NCI-H345 (cell line): ENCODE data around the gene GAPVD1.
"Not testable (repeated sequence)": the region's sequence is repeated elsewhere in the genome, so short reads cannot be mapped to it uniquely, and the experiment has no call there.

Experiments
- DNase-seq: peaks from one replicate; lab custom pipeline; 2025; lab: John Stamatoyannopoulos, UW

The GAPVD1 gene

DNA sequence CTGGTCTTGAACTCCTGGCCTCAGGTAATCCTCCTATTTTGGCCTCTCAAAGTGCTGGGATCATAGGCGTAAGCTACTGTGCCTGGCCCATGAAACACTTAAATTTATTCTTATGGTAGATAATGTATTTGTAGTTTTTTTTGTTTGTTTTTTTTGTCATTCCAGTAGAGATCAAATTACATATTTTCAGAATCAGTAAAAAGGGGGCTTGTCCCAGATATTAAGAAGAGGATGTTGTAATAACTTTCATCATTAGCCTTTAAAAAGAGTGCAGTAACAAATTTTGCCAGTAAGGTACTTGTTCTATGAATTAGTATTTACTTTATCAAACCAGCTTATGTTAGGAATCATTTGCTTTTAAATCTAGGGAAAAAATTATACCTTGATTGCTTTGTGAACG lies 42.6 kb downstream of the GAPVD1 start:
- no peak for DNase-seq

DNA sequence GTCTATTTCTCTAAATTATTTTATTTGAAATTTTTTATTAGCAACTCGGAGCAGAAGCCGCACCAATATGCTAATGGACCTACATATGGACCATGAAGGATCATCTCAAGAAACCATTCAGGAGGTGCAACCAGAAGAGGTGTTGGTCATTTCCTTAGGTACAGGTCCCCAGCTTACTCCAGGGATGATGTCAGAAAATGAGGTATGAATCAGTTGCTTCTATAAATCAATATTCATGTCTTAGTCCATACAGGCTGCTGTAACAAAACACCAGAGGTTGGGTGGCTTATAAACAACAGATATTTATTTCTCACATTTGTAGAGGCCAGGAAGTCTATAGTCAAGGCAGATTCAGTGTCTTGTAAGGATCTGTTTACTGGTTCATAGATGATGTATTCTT lies 50.8 kb downstream of the GAPVD1 start:
- DNase-seq = no peak

DNA sequence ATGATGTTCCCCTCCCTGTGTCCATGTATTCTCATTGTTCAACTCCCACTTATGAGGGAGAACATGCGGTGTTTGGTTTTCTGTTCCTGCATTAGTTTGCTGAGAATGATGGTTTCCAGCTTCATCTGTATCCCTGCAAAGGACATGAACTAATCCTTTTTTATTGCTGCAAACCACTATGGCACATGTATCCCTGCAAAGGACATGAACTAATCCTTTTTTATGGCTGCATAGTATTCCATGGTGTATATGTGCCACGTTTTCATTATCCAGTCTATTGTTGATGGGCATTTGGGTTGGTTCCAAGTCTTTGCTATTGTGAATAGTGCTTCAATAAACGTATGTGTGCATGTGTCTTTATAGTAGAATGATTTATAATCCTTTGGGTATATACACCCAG lies 54.7 kb downstream of the GAPVD1 start:
- DNase-seq = not testable (repeated sequence)

DNA sequence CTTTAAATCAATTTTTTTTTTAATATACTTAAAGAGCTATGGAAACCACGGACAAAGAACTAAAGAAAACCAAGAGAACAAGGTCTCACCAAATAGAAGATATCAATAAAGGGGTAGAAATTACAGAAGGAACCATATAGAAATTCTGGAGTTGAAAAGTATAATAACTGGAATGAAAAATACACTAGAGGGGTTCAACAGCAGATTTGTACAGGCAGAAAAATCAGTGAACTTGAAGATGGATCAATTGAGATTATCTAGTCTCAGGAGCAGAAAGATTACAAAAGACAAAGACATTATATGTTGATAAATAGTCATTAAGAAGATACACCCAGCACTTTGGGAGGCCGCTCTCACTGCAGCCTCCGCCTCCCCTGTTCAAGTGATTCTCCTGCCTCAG lies 56.1 kb downstream of the GAPVD1 start:
- no peak for DNase-seq

DNA sequence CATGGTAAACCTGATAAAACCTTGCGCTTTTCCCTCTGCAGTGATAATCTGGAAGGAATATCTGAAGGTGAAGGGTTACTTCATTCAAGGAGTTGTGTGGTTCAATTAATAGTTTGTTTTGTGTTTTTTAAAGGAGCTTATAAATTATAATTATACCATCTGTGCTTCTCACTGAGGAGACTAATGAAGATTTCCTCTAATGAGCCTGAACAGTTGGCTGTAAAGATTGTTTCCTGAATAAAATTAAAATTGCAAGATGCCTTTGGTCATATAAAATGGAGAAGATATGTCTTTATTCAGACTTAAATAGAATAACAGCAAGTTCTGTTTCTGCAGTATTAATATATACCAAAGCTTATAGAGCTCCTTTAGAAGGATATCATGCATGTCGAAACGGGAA lies 59.9 kb downstream of the GAPVD1 start:
- DNase-seq = no peak

DNA sequence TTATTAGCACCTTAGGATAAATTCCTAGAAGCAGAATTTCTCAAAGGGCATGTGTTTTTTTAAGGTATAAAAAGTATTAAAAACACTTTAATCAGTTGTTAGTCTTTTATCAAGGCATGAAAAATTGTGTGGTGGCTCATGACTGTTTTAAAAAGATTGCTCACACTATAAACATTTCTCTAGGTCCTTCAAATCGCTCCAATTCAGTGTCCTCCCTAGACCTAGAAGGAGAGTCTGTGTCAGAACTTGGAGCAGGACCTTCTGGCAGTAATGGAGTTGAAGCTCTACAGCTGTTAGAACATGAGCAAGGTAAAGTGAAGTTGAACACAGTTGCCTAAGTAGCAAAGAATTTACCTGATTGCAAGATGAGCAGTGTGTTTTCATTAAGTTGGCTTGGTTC lies 62.0 kb downstream of the GAPVD1 start:
- DNase-seq = no peak

DNA sequence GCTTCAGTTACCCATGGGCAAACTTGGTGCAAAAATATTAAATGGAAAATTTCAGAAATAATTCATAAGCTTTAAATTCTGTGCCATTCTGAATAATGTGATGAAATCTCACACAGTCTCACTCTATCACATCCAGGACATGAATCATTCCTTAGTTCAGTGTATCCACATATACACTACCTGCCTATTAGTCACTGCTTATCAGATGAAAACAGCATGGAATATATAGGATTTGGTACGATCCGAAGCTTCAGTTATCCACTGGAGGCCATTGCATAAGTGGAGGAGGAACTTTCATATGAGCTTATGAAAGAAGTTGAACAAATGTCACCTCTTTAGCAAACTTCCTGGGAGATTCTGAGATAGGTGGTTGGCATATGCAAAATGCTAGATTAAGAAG lies 64.2 kb downstream of the GAPVD1 start:
- DNase-seq = no peak

DNA sequence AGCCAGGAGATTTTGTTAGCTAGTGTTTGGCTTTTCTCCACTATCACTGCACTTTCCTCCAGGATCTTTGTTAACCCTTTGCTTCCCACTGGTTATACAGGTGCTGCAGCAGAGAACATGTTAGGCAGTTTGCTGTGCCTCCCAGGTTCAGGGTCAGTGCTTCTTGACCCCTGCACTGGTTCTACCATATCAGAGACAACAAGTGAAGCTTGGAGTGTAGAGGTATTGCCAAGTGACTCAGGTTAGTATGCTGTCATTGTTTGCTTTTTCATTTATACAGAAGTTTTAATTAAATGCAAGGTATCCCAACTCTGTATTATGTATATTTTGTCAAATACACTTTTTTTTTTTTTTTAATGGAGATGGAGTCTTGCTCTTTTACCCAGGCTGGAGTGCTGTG lies 68.4 kb downstream of the GAPVD1 start:
- no peak for DNase-seq

DNA sequence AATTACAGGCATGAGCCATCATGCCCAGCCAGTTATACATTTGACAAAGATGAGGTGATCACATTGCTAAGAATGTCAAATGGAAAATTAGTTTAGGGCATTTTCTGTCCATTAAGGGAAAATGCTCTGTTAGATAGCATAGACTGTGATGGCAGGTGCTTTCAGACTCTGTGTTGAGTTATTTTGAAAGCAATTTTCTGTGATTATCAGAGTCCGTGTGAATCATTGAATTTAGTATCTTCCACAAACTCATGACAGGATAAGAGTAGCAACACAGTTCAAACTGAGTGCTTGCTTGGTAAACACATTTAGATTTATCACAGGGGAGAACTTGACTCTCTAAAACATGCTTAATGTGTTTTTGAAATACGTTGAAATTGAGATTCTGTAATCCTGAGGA lies 69.0 kb downstream of the GAPVD1 start:
- no peak for DNase-seq

DNA sequence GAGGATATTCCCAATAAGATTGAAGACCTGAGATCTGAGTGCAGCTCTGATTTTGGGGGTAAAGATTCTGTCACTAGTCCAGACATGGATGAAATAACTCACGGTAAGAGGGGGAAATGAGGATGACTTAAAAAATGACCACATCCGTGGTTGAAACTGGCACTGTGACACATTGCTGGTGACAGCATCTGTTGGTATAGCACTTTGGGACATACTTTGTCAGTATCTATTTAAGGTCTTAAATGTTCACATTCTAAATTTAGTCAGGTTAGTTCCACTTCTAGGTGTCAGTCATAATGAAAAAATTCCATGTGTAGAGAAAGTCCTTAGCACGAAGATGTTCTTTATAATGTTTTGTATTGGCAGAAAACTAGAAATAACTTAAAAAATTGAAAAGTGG lies 70.9 kb downstream of the GAPVD1 start:
- no peak for DNase-seq

DNA sequence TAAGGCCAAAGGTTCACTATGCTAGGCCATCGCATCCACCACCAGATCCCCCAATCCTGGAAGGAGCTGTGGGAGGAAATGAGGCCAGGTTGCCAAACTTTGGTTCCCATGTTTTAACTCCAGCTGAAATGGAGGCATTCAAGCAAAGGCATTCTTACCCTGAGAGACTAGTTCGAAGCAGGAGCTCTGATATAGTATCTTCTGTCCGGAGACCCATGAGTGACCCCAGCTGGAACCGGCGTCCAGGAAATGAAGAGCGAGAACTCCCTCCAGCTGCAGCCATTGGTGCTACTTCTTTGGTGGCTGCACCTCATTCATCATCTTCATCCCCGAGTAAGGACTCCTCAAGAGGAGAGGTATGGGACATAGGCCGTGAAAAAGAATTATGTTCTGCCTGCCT lies 75.6 kb downstream of the GAPVD1 start:
- no peak for DNase-seq

DNA sequence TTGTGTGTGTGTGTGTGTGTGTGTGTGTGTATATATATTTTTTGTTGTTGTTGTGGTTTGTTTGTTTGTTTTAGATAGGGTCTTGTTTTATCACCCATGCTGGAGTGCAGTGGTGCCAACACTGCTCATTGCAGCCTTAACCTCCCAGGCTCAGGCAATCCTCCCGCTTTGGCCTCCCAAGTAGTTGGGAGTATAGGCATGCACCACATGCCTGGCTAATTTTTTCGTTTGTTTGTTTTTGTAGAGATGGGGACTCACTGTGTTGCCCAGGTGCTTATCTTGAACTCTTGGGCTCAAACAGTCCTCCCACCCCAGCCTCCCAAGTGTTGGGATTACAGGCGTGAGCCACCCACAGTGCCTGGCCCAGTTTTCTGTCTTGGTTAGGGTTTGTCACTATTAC lies 77.3 kb downstream of the GAPVD1 start:
- DNase-seq = no peak

DNA sequence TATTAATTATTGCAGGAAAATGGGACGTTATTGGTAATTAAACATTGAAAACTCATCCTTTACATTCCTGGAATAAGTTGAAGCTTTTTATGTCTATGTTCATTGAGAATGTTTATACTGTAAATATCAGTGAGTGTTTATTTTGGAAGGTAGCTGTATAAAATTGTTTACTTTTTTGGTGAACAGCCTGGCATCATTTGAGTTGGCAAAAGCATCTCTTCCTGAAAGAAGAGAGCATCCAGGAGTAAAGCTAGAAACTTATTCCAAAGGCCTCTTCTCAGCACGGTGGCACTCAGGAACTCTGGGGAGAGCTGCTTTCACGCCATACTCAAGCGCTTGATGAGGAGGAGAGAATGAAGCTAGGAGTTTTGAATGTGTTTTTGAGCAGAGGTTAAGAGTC lies 79.9 kb downstream of the GAPVD1 start:
- peak; percentile 64 for DNase-seq

DNA sequence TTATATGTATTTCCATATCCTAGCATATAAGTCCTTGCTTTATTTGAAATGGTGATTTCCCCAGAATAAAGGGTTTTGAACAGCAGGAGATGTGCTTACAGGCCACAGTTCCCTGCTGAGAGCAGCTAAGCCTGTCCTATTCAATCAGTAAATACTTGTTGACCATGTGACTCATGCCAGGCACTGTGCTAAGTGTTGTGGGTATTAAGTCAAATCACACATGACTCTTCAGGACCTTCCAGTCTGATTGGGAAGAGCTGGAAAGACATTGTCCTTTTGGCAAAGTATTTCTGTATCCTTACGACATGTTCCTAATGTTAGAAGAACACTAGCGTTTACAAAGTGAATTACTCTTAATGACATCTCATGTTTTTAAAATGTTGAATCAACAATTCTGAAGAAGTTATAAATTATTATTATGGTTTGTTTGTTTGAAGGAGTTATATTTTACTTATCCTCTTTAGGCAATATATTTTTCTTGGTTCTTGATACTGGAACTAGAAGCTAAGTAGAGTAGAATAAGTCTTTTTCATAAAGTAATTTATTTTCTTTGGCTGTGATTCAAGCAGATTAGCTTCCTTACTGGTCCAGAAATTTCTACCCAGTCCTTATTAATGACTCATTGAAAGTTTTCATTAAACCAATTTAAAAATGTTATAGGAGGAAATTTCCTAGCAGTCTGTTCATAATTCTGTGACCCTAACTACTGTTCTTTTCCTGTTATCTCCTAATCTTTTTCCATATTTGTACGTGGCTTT lies 82.1 kb downstream of the GAPVD1 start:
- DNase-seq = peak; percentile 80

DNA sequence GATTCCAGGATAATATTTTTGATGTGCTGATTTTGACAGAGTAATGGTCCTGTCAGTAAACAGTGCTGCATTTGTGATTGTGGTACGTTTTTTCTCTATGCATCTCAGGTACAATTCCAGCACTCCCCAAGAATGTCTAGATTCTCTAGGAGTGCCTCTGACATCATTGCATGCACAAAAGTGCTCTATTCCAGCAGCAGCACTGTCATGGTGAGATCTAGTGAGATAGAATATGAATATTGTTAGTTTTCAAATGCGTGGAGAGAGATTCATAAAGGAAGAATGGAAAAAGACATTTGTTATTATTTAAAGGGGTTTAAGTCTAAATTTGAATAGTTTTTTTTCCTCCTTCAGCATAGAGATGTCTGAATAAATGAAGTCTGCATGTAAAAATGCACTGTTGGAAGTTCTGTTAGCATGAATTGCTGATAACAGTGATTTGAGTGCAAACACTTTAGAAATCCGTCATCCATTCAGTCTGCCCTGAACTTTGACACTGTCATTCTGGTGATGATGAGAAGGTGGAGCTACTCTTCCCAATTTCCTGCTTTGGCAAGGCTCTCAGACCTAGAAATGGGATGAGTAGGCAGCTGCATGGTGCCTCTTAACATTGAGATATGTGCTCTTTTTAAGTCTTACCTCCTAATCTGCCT lies 84.6 kb downstream of the GAPVD1 start:
- DNase-seq = no peak

DNA sequence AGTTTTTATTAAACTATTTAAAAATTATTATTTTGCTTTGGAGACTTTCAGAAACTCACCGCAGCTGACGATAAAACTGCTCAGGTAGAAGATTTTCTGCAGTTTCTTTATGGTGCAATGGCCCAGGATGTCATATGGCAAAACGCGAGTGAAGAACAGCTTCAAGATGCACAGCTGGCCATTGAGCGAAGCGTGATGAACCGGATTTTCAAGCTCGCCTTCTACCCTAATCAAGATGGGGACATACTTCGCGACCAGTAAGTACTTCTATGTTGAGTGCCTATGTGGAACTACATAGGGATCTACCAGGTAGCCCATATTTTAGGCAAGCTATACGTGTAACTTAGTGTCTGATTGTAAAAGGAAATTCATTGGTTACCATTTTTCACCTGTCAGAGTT lies 94.0 kb downstream of the GAPVD1 start:
- DNase-seq = no peak

DNA sequence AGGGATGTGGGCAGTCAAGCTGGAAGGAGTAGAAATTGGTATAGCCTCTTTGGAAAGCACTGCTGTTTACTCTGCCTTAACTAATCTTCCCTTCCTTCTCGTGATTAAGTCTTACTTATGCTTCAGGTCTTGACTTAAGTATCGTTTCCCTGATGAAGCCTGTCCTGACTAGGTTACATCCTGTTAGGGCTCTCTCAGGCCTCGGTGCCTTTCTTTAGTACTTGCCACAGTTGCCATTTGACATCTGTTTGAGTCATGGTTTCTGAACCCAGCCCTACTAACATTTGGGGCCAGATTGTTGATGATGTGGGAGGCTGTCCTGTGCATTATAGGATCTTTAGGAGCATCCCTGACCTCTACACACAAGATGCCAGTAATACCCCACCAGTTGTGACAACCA lies 94.4 kb downstream of the GAPVD1 start:
- DNase-seq = no peak

DNA sequence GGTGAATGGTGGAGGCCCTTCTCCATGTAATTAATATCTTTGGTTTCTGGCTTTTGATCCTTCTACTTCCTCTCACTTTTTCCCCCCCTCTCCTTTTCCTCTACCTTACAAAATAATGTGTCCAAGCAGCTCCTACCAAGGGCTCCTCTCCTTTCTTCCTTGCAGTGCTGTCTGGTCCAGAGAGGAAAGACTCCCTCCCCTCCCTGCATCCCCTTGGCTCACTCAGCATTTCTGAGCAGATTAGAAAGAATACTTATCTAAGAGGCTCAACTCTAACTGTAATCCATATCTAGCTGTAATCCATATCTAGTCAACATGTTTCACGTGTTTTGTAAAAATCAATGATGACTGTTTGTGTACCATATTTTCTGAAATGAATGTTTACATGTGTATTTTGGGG lies 97.4 kb downstream of the GAPVD1 start:
- DNase-seq = no peak

DNA sequence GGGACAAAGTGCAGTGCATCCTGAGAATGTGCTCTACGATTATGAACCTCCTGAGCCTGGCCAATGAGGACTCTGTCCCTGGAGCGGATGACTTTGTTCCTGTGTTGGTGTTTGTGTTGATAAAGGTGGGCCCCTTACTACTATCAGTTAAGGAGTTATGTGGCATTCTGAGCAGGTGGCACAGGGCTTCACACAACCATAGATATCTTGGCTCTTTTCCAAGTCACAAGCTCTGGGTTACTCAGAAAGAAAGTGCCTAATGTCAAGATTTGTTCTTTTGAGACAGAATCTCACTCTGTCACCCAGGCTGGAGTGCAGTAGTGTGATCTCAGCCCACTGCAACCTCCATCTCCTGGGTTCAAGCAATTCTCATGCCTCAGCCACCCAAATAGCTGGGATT lies 99.0 kb downstream of the GAPVD1 start:
- no peak for DNase-seq

DNA sequence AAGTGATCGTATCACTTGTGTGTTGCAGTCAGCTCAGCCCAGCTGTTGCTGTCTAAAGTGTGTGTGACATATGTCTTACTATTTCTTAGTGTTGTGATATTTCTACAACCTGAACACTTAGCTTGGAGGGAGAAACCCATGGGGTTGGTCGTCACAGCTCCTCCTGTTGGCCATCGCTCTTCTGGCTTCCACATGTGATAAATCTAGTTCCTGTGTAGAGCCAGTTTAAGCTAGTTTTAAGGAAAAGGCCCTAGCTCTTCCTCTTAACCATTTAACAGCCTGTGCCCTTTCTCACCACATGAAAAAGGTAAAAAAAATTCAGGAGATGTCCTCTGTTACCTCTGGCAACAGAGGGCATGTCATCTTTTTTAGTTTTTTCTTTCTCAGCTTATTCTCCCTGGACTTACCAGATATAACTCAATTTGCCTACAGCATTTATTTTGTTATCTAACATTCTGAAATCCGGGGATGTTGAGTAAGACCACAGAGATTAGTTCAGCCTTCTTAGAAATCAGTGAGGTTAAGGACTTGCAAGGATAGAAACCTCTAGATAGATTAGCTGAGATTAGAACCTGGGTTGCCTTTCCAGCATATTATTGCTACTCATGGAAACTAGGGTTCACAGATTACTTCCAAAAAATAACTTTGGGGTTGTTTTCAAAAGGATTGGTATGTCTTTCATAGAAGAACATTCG lies 100.4 kb downstream of the GAPVD1 start:
- DNase-seq = no peak

DNA sequence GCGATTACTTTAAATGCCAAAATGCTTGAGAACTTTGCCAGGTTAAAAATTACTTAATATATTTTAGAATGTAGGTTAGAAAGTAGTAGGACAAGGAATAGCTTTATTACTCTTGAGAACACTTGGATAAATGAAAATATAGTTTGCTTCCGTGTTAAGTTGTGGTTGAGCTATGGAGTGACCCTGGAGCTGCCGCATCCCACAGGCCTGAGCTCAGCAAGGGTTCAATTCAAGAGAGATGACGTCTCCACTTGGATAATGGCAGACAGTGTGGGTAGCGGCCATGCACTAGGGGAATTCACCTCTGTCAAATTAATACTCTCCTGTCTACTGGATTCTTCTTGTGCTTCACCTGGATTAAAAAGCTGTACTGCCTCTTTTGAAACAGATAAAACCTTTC lies 105.0 kb downstream of the GAPVD1 start:
- no peak for DNase-seq

DNA sequence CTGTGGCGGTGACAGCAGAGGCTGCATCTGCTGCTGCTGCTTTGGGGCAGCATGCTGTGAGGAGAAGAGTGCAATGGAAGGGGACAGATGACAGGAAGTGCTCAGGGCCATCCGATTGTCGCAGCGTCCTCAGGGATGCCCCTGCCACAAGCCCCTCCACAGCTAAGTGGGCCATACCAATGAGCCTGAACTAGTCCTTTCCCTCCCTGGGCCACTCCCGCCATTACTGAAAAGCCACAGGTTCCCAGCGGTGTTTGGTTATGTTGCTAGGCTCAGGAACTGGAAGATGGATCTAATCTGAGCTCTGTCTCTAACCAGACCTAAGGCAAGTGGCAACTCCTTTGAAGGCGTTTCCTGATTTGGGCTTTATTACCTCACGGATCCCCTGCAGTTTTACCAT lies 109.2 kb downstream of the GAPVD1 start:
- no peak for DNase-seq

DNA sequence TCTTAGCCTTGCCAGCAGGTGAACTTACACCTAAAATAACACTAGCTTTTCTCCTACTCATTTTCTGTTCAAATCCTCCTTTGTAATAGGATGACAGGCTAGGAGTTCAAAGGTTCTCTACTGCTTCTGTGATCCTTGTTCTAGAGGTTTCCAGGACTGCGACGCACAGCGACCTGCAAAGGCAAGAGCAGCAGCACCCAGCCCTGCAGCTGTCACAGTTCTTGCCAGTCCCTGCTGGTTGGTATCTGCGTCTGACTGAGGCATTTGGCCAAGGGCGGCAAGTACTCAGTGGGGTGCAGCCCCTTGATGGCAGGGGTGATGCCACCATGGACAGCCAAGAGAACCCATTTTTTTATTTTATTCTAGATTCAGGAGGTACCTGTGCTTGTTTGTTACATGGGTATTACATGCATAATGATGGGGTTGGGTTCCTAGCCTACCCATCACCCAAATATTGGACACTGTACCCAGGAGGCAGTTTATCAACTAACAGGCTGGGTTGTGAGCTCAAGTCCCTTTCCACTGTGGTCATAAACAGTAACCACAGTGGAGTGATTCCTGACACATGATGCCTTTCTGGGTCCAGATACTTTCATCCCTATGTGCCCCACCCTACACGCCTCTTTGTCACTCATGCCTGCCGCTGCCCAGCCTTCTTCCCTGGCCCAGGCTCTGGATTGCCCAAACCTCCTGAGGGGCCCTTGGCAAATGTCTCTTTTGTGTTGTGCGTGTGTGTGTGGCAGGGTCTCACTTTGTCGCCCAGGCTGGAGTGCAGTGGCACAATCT lies 111.0 kb downstream of the GAPVD1 start:
- DNase-seq = no peak
